ENCODE results near the gene RRBP1.

RRBP1 gene

GRCh38 chr20:17684077-17684888 is 2.2 kb upstream of the RRBP1 start:
- Histone ChIP-seq H3K9me3 (ENCODE audit: insufficient read depth, low read depth, low read length) (no peaks in the 10 kb centered on the region), H3K79me2 (ENCODE audit: insufficient read depth, low read length) (peaks cover 17% of the 10 kb centered on the region), H4K20me1 (ENCODE audit: insufficient read depth, low read length, poor library complexity, severe bottlenecking) (peaks cover 16% of the 10 kb centered on the region), H3K4me2 (ENCODE audit: low read depth, low read length, poor library complexity, severe bottlenecking) (no peak overlapping the region), H3K4me1 (ENCODE audit: insufficient read depth, low read length, poor library complexity, severe bottlenecking) (peaks cover 19% of the 10 kb centered on the region), H2AFZ (ENCODE audit: low read length) (no peak overlapping the region), H3F3A (ENCODE audit: low read depth) (no peaks in the 10 kb centered on the region), H3K9ac (ENCODE audit: low read depth, low read length, poor library complexity, severe bottlenecking) (no peak overlapping the region), H3K27me3 (ENCODE audit: insufficient read depth, low read length, poor library complexity, severe bottlenecking) (no peaks in the 10 kb centered on the region), H3K4me3 (ENCODE audit: low read length, poor library complexity, severe bottlenecking) (no peak overlapping the region), H3K9me2 (replicated peaks; ENCODE audit: low read depth, low read length) (no peaks in the 10 kb centered on the region), H3K36me3 (ENCODE audit: insufficient read depth, low read length) (no peaks in the 10 kb centered on the region)
- TF ChIP-seq, protein P1, sequence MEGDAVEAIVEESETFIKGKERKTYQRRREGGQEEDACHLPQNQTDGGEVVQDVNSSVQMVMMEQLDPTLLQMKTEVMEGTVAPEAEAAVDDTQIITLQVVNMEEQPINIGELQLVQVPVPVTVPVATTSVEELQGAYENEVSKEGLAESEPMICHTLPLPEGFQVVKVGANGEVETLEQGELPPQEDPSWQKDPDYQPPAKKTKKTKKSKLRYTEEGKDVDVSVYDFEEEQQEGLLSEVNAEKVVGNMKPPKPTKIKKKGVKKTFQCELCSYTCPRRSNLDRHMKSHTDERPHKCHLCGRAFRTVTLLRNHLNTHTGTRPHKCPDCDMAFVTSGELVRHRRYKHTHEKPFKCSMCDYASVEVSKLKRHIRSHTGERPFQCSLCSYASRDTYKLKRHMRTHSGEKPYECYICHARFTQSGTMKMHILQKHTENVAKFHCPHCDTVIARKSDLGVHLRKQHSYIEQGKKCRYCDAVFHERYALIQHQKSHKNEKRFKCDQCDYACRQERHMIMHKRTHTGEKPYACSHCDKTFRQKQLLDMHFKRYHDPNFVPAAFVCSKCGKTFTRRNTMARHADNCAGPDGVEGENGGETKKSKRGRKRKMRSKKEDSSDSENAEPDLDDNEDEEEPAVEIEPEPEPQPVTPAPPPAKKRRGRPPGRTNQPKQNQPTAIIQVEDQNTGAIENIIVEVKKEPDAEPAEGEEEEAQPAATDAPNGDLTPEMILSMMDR (conservative IDR thresholded peaks at IDR 0.05; ENCODE audit: low read length): no peak
- TF ChIP-seq EZH2phosphoT487 (IDR thresholded peaks at IDR 0.05; ENCODE audit: borderline replicate concordance): no peak

DNA sequence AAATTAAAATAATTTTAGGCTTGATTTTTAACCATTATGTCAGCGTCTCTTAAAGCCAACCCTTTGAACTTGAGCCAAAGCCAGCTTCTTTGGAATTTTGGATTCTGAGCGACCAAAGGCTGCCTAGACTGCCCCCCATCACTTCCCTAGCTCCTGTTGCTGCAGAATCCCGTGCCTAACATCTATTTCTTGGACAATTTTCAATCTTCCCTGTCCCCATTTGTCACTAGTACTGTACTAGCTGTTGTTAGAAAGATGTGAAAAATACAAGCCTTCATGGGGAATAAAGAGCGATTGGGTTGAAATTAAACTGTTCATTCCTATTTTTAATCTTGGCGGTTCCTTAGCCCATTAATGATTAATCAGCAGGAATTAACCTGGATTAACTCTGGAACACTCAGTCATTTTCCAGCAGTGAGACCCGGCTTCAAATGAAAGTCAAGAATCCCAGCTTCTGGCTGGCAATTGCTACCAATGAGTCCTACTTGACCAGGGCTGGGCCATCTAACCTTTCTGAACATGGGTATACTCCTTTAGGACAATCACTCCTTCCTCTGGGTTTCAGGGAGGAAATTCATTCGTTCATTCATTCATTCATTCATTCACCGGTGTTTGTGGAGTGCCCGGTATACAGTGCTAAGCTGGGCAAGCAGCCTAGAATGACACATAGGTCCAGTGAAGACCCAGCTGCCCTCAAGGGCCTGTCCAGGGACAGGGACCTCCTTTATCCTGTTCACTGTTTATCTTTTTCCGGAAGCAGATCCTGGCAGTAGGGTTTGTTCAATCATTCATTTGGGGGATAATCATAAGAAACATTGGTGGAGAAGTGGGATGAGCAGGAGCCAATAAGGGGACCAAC is 1.4 kb upstream of the RRBP1 start:
- H3K4me3 ChIP-seq (ENCODE audit: low read length, poor library complexity, severe bottlenecking): no peak overlapping the region
- no peak overlapping the region for H3K9ac ChIP-seq (ENCODE audit: low read depth, low read length, poor library complexity, severe bottlenecking)
- H3K79me2 ChIP-seq (ENCODE audit: insufficient read depth, low read length): peaks cover 25% of the 10 kb centered on the region
- no peaks in the 10 kb centered on the region for H3K36me3 ChIP-seq (ENCODE audit: insufficient read depth, low read length)
- no peak overlapping the region for H2AFZ ChIP-seq (ENCODE audit: low read length)
- H3K27me3 ChIP-seq (ENCODE audit: insufficient read depth, low read length, poor library complexity, severe bottlenecking): no peaks in the 10 kb centered on the region
- no peak for TF ChIP-seq EZH2phosphoT487 (IDR thresholded peaks at IDR 0.05; ENCODE audit: borderline replicate concordance)
- TF ChIP-seq, protein P1 (conservative IDR thresholded peaks at IDR 0.05; ENCODE audit: low read length): no peak
- peaks cover 27% of the 10 kb centered on the region for H3K4me1 ChIP-seq (ENCODE audit: insufficient read depth, low read length, poor library complexity, severe bottlenecking)
- peaks cover 24% of the 10 kb centered on the region for H4K20me1 ChIP-seq (ENCODE audit: insufficient read depth, low read length, poor library complexity, severe bottlenecking)
- H3K4me2 ChIP-seq (ENCODE audit: low read depth, low read length, poor library complexity, severe bottlenecking): peak overlapping the region; percentile 56
- no peaks in the 10 kb centered on the region for H3F3A ChIP-seq (ENCODE audit: low read depth)
- no peaks in the 10 kb centered on the region for H3K9me3 ChIP-seq (ENCODE audit: insufficient read depth, low read depth, low read length)
- no peaks in the 10 kb centered on the region for H3K9me2 ChIP-seq (replicated peaks; ENCODE audit: low read depth, low read length)

DNA sequence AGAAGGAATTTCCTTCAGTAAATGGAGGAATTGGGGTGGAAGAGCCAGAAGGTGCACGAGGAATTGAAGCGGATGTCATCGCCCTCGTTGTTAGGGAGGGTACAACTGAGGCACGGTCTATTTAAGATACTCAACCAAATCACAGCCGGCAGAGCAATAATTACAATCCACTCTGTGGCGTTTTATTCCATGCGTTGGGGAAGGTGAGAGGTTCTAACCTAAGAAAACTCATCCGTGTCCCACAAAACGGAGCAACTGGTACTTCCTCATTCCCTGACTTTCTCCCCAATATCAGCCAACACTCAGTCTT is 802 bp upstream of the RRBP1 start:
- Histone ChIP-seq H3K4me3 (ENCODE audit: low read length, poor library complexity, severe bottlenecking) (peak overlapping the region; percentile 78), H3K9ac (ENCODE audit: low read depth, low read length, poor library complexity, severe bottlenecking) (peak overlapping the region; percentile 56), H3F3A (ENCODE audit: low read depth) (no peaks in the 10 kb centered on the region), H3K9me2 (replicated peaks; ENCODE audit: low read depth, low read length) (no peaks in the 10 kb centered on the region), H4K20me1 (ENCODE audit: insufficient read depth, low read length, poor library complexity, severe bottlenecking) (peaks cover 30% of the 10 kb centered on the region), H2AFZ (ENCODE audit: low read length) (peak overlapping the region; percentile 97), H3K27me3 (ENCODE audit: insufficient read depth, low read length, poor library complexity, severe bottlenecking) (no peaks in the 10 kb centered on the region), H3K4me1 (ENCODE audit: insufficient read depth, low read length, poor library complexity, severe bottlenecking) (peaks cover 33% of the 10 kb centered on the region), H3K79me2 (ENCODE audit: insufficient read depth, low read length) (peaks cover 31% of the 10 kb centered on the region), H3K4me2 (ENCODE audit: low read depth, low read length, poor library complexity, severe bottlenecking) (peak overlapping the region; percentile 56), H3K9me3 (ENCODE audit: insufficient read depth, low read depth, low read length) (no peaks in the 10 kb centered on the region), H3K36me3 (ENCODE audit: insufficient read depth, low read length) (no peaks in the 10 kb centered on the region)
- TF ChIP-seq, protein P1 (conservative IDR thresholded peaks at IDR 0.05; ENCODE audit: low read length): 0 out of 2 replicates have a peak, but pooled peaks have one; percentile 12
- no peak for TF ChIP-seq EZH2phosphoT487 (IDR thresholded peaks at IDR 0.05; ENCODE audit: borderline replicate concordance)
